Stimulated activated CD4-positive, alpha-beta T cell treated with anti-CD3 and anti-CD28 coated beads, Interleukin-1b, Interleukin-23, amount 100 ng/mL, for 4 hours (primary cell): ENCODE results near the gene MTCL1.

ENCODE experiments used
- DNase-seq, 2 donors: peaks; one replicate each; pipeline ENCODE4 v3.0.0-alpha.2; 2020; ENCODE audit warnings: low read depth in 2 of 2

Gene MTCL1

GRCh38 chr18:8771930-8772329, 66.6 kb downstream of the MTCL1 start:
- DNase-seq, result no peak

GRCh38 chr18:8773980-8774379, 68.6 kb downstream of the MTCL1 start:
- DNase-seq, result no peak

GRCh38 chr18:8776013-8776943, 70.9 kb downstream of the MTCL1 start:
- DNase-seq, result no peak

- no peak for DNase-seq
Measured at GRCh38 chr18:8777846-8778245, 72.5 kb downstream of the MTCL1 start.

GRCh38 chr18:8778386-8778785, 73.0 kb downstream of the MTCL1 start:
- DNase-seq, result no peak

- DNase-seq, result no peak
Measured at GRCh38 chr18:8778824-8779223, 73.5 kb downstream of the MTCL1 start.

- no peak for DNase-seq
Measured at GRCh38 chr18:8779251-8779650, 73.9 kb downstream of the MTCL1 start.

GRCh38 chr18:8780227-8780626, 74.9 kb downstream of the MTCL1 start:
- DNase-seq, result no peak

GRCh38 chr18:8781671-8782070, 76.3 kb downstream of the MTCL1 start:
- DNase-seq, result no peak

- no peak for DNase-seq
Measured at GRCh38 chr18:8783335-8783993, 78.1 kb downstream of the MTCL1 start.

- DNase-seq, result no peak
Measured at GRCh38 chr18:8783994-8784530, 78.7 kb downstream of the MTCL1 start.

GRCh38 chr18:8785261-8785660, 79.9 kb downstream of the MTCL1 start:
- DNase-seq, result no peak

- no peak for DNase-seq
Measured at GRCh38 chr18:8785855-8786482, 80.6 kb downstream of the MTCL1 start.

- no peak for DNase-seq
Measured at GRCh38 chr18:8786483-8787370, 81.4 kb downstream of the MTCL1 start.

- no peak for DNase-seq
Measured at GRCh38 chr18:8787371-8787670, 82.0 kb downstream of the MTCL1 start.

- DNase-seq, result no peak
Measured at GRCh38 chr18:8787794-8788193, 82.4 kb downstream of the MTCL1 start.

- DNase-seq, result no peak
Measured at GRCh38 chr18:8788503-8789429, 83.4 kb downstream of the MTCL1 start.

- no peak for DNase-seq
Measured at GRCh38 chr18:8791171-8791651, 85.9 kb downstream of the MTCL1 start.

GRCh38 chr18:8792688-8793316, 87.4 kb downstream of the MTCL1 start:
- DNase-seq, result no peak
